NCI-H226 (cell line): ENCODE measurements around the gene EID3.

Source experiments
- DNase-seq: peaks from one replicate; pipeline ENCODE4 v3.0.0-alpha.2; 2015

Gene EID3

GRCh38 chr12:104342147-104342546, 38.6 kb downstream of the EID3 start:
- DNase-seq, result no peak

GRCh38 chr12:104342635-104343249, 39.2 kb downstream of the EID3 start:
- DNase-seq, result no peak

GRCh38 chr12:104344682-104345081, 41.1 kb downstream of the EID3 start:
- DNase-seq, result no peak

GRCh38 chr12:104345234-104346066, 41.9 kb downstream of the EID3 start:
- DNase-seq, result no peak

- DNase-seq, result no peak
Measured at GRCh38 chr12:104347374-104348075, 44.0 kb downstream of the EID3 start.

GRCh38 chr12:104348283-104348993, 44.9 kb downstream of the EID3 start:
- no peak for DNase-seq

GRCh38 chr12:104348994-104349494, 45.5 kb downstream of the EID3 start:
- no peak for DNase-seq

- DNase-seq, result no peak
Measured at GRCh38 chr12:104350211-104351056, 46.9 kb downstream of the EID3 start.

GRCh38 chr12:104351057-104351983, 47.8 kb downstream of the EID3 start:
- no peak for DNase-seq

- no peak for DNase-seq
Measured at GRCh38 chr12:104352106-104352713, 48.7 kb downstream of the EID3 start.

GRCh38 chr12:104353012-104353981, 49.8 kb downstream of the EID3 start:
- no peak for DNase-seq

GRCh38 chr12:104354167-104354867, 50.8 kb downstream of the EID3 start:
- DNase-seq, result no peak
